Glomerular visceral epithelial cell (primary cell): ENCODE results near the gene KDM5B.
A peak's percentile ranks its signal among the peaks of the same experiment; 100 is the strongest.

Experiments used
- DNase-seq: peaks from one replicate; pipeline ENCODE4 v3.0.0-alpha.2; 2016; ENCODE audit errors: extremely low spot score

The KDM5B gene

GRCh38 chr1:202685641-202686040, 122.6 kb downstream of the KDM5B start:
- DNase-seq, result no peak

- peak; percentile 17 for DNase-seq
These were observed 123.5 kb downstream of the KDM5B start for GRCh38 chr1:202684716-202685115.

DNA sequence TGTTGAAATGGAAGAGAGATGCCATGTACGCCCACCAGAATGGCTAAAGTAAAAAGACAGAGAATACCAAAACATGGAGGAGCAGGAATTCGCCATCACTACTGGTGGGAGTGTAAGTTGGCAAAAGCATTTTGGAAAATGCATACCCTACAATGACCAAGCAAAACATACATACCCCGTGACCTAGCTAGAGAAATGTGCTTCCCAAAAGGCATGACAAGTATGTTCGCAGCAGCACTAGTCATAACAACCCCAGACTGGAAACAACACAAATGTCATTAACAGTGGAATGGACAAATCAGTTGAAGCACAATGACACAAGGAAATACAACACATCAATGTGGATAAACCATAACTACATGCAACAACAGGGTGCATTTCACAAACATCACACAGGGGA, 125.2 kb downstream of the KDM5B start:
- DNase-seq, result no peak

DNA sequence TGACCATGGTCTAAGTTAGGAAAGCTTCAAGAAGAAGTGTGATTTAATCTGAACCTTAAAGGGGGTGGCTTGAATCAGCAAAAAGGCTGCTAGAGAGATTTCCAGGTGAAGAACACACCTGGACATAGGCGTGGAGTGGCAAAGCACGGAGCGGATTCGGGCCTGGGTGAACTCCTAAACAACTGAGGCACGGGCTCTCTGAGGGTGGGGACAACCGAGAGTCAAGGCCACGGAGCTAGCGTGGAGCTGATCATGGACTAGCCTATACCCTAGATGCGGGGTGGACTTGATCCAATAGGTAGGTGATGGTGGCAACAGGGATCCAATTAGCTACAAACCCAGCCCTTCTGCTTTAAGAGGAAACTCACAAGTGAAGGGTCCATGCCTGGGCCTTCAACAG, 125.7 kb downstream of the KDM5B start:
- no peak for DNase-seq

- no peak for DNase-seq
These were observed 126.3 kb downstream of the KDM5B start for GRCh38 chr1:202681736-202682420.

DNA sequence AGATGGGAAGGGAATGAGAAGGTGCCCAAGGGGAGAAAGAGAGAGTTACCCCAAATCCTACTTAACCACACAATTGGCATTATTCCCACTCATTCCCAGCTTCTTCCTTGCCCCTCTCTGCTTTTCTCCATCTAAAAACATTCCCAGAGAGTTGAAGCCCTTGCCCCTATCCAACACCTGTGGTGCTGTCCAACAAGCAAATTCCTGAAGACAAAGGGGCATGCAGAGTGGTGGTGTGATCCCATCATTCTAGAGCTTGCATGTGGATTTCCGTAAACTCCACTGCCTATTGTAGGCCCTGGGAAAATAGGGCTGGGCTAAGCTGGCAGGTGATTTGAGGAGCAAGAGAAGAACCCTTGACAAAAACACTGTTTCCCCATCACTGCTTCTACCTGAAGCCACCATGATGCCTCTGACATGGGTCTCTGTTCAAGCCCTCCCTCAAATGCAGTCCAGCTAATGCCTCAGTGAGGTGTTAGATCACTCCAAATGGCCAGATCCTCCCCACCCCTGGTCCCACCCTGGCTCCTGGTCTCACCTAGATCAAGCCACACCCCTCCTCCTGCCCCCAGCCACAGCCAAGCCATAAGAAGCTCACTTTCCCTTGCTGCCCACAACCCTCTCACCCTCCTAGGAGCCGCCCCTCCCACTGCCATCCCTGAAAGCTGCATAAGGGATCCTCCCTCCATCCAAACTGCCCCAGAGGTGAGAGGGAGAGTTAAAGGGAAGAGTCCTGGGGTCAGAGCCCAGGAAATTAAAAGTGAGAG, 127.5 kb downstream of the KDM5B start:
- DNase-seq, result no peak

- DNase-seq, result no peak
These were observed 128.6 kb downstream of the KDM5B start for GRCh38 chr1:202679406-202680177.

DNA sequence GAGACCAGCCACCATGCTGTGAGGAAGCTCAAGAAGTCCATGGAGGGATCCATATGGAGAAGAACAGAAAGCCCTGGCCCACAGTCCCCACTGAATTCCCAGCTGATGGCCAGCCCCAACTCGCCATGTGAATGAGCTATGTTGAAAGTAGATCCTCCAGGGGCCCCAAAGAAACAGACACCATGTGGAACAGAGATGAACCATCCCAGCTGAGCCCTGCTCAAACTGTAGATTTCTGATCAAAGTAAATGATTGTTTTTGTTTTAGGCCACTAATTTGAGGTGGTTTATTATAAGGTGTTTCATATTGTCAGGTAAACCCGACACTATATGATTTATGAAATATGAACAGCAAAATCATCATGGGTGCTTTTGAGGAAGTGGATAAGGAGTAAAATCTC, 130.8 kb downstream of the KDM5B start:
- no peak for DNase-seq
